Uterus (tissue), 2 donors: ENCODE results near the gene PLAAT3.

ENCODE experiments used
- CTCF ChIP-seq, 4 experiments: fragments of 200-600 bp in 2 of 4; fragments of 450-650 bp in 2 of 4; sonication (generic) in 2 of 4; IDR thresholded peaks; one replicate each; pipeline ENCODE4 v1.5.1; 2016 to 2019; ENCODE audit warnings: antibody characterized with exemption in 4 of 4, mild to moderate bottlenecking in 2 of 4, moderate library complexity in 1 of 4
- POLR2A ChIP-seq, 2 donors: fragments of 450-650 bp; IDR thresholded peaks; one replicate each; pipeline ENCODE4 v1.6.1; 2016; ENCODE audit warnings: antibody characterized with exemption in 2 of 2, mild to moderate bottlenecking in 1 of 2, moderate library complexity in 1 of 2

DNA sequence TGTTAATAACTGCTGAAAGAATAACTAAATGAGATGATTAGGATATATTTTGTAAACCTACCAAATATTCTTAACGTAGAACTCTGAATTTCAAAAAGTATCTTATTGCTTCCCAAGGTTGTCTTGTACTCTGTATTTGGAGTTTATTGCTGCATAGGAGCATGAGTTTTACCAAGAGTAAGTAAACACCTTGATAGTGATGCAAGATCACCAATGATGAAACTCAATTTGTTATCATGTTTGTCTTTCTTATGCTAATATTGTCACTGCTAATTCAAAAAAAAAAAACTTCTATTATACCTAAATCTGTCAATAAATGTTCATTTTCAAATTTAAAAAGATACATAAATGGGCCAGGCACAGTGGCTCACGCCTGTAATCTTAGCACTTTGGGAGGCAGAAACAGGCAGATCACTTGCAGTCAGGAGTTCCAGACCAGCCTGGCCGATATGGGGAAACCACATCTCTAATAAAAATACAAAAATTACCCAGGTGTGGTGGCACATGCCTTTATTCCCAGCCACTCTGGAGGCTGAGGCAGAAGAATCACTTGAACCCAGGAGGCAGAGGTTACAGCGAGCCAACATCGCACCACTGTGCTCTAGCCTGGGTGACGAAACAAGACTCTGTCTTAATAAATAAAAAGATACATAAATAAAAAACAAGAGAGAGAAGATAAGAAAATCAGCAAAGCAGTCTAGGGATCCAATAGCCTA is 27.6 kb downstream of the PLAAT3 start:
- TF ChIP-seq CTCF (IDR thresholded peaks at IDR 0.05) (no peak), POLR2A (IDR thresholded peaks at IDR 0.05) (no peak)
